ENCODE results near the gene KLHL29.

Gene KLHL29

DNA sequence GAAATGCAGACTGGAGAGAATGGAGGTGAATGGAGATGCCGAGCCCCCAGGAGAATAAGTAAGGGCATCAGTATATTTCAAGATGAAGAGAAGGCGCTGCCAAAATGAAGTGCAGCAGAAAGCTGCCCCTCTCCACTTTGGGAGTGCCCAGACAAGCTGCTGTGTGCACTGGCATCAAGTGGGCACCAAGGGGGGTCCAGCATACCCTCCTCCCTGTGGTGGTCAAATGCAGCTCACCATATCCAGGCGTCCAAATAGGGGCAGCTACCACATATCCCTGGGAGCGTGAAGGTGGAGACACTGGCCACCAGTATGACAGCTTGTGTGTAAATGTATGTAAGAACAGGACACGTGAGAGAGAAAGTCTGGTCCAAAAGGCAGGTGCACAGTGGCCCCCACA, 236.6 kb downstream of the KLHL29 start:
- DNase-seq (no peak), ATAC-seq (no peak)
- Mint-ChIP-seq H3K27ac (no peak overlapping the region), H3K27me3 (no peaks in the 10 kb centered on the region), H3K4me1 (no peaks in the 10 kb centered on the region), H3K4me3 (no peak overlapping the region), H3K36me3 (ENCODE audit: low read depth) (no peaks in the 10 kb centered on the region), H3K9me3 (peaks cover 12% of the 10 kb centered on the region)

DNA sequence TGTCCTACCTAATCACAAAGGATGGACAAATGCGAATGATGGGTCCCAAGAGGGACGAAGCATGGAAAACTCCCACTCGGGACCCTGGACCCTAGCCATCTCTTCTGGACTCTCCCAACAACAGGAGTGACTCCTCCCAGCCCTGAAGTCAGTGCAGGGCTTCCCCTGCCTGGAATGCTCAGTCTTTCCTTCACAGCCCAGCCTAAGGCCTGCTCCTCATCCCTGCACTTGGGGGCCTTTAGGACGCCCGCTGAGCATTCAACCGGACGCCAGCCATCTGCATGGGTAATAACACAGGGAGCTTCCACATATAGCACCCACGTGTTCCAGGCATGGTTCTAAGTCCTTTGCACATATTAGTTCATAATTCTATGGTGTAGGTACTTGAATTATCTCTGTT, 237.5 kb downstream of the KLHL29 start:
- Mint-ChIP-seq H3K4me1 (no peaks in the 10 kb centered on the region), H3K36me3 (ENCODE audit: low read depth) (no peaks in the 10 kb centered on the region), H3K27me3 (no peaks in the 10 kb centered on the region), H3K4me3 (no peak overlapping the region), H3K9me3 (peaks cover 12% of the 10 kb centered on the region), H3K27ac (no peak overlapping the region)
- ATAC-seq (no peak), DNase-seq (no peak)

DNA sequence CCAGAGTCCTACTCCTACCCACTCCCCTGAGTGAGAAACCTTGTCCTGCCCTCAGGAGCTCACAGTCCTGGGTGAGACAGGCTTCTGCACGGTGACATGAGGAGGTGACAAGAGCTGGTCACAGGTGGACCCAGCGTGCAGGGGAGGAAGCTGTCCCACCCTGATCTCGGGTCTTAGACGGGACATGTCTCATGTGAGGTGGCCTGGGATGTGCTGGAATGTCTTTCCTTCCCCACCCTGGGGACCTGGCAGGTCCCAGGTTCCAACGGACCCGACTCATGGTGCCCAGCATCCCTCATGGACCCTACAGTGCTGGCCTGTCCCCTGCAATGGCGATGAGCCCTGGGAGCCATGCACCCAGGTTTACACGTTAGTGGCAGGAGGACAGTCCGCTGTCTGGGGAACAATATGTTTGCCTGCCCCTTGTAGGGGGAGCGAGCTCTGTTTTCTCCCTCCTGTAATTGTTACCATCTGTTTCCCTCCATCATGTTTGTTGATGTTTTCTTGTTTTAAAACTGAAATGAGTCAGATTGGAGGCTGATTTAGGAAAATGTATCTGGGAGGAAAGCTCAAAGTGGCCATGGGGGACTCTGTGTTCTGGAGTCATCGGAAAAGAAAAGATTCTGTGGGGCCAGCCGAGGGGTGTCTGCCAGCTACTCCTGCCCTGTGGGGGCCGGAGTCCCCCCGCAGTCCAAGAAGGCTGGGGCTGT, 238.1 kb downstream of the KLHL29 start:
- DNase-seq (no peak), ATAC-seq (no peak)
- H3K27me3 Mint-ChIP-seq, result no peaks in the 10 kb centered on the region
- H3K4me1 Mint-ChIP-seq, result no peaks in the 10 kb centered on the region
- no peaks in the 10 kb centered on the region for H3K36me3 Mint-ChIP-seq (ENCODE audit: low read depth)
- H3K9me3 Mint-ChIP-seq, result peaks cover 12% of the 10 kb centered on the region
- no peak overlapping the region for H3K4me3 Mint-ChIP-seq
- H3K27ac Mint-ChIP-seq, result no peak overlapping the region

DNA sequence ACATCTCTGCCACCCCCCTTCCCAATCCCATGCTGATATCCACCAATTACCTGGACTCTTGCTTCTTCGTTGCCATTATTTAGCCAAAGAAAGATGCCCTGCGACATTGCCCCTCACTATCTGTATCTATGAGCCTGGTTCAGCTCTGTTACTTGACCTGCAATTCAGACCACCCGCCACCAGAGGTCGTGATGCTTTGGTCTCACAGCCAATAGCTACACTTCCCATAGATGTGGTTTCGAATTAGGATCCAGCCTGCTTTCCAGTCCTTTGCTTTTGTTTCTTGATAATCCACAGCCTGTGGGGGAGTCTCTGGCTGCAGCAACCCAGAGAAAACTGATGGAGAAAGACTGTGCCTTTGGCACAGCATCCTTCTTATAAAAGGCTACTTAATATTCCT, 239.4 kb downstream of the KLHL29 start:
- peak; percentile 47 for DNase-seq
- Mint-ChIP-seq H3K27ac (no peak overlapping the region), H3K9me3 (peaks cover 12% of the 10 kb centered on the region), H3K4me1 (no peaks in the 10 kb centered on the region), H3K36me3 (ENCODE audit: low read depth) (no peaks in the 10 kb centered on the region), H3K4me3 (no peak overlapping the region), H3K27me3 (no peaks in the 10 kb centered on the region)
- no peak for ATAC-seq

DNA sequence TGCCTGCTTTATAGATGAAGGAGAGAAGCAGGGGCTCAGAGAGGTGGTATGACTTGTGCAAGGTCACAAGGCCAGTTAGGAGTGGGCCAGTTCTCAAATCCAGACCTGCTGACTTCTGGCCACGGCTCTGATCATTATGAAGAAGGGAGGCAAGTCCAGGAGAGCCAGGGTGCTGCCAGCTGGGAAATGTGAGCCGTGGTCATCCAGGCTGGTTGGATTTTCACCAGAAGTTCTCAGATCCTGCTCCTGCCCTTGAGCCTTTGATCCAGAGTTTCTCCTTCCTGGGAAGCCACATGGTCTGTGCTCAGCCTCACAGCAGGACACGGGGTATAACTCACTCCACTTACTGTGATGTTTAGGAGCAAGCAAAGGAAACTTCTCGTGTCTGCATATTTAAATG, 239.9 kb downstream of the KLHL29 start:
- ATAC-seq, result no peak
- H3K27ac Mint-ChIP-seq, result no peak overlapping the region
- no peak for DNase-seq
- H3K27me3 Mint-ChIP-seq, result no peaks in the 10 kb centered on the region
- H3K4me1 Mint-ChIP-seq, result no peaks in the 10 kb centered on the region
- H3K4me3 Mint-ChIP-seq, result no peak overlapping the region
- no peaks in the 10 kb centered on the region for H3K36me3 Mint-ChIP-seq (ENCODE audit: low read depth)
- peaks cover 12% of the 10 kb centered on the region for H3K9me3 Mint-ChIP-seq

DNA sequence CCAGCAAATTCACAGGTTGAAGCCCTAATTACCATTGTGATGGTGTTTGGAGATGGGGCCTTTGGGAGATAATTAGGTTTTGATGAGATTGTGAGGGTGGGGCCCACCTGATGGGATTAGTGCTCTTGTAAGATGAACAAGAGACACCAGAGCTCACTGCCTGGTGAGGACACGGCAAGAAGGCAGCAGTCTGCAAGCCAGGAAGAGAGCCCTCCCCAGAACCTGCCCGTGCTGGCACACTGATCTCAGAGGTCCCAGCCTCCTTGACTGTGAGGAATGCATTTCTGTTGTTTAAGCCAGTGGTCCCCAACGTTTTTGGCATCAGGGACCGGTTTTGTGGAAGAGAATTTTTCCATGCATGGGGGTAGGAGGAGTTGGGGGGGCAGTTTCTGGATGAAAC, 240.7 kb downstream of the KLHL29 start:
- Mint-ChIP-seq H3K4me1 (no peaks in the 10 kb centered on the region), H3K27me3 (no peaks in the 10 kb centered on the region), H3K36me3 (ENCODE audit: low read depth) (no peaks in the 10 kb centered on the region), H3K4me3 (no peak overlapping the region), H3K27ac (no peak overlapping the region), H3K9me3 (peaks cover 12% of the 10 kb centered on the region)
- ATAC-seq (no peak), DNase-seq (no peak)

DNA sequence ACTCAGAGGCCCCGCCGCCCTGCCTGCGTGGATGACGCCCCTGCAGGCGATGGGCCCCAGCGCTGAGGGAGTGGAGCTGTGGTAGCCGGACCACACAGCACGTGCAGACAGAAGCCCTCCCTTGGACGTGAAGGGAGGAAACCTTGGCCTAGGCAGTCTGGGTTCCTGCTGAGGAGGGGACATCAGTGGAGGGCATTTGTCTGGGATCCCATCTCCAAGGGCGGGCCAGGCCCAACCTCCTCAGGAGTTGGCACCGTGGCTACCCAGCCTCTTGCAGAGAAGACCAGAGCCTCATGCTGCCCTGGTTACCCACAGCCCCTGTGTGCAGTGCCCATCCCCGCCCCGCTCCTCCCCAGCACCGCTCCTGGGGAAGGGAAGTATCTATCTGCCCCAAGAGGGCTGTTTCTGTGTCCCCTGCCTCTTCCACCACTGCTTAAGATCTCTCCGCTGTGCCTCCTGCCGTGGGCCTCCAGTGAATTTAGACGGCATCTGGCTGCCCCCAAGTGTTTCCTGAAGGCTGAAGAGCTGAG, 241.8 kb downstream of the KLHL29 start:
- no peaks in the 10 kb centered on the region for H3K36me3 Mint-ChIP-seq (ENCODE audit: low read depth)
- peaks cover 12% of the 10 kb centered on the region for H3K9me3 Mint-ChIP-seq
- no peak overlapping the region for H3K4me3 Mint-ChIP-seq
- no peak for DNase-seq
- no peak overlapping the region for H3K27ac Mint-ChIP-seq
- ATAC-seq, result no peak
- H3K27me3 Mint-ChIP-seq, result no peaks in the 10 kb centered on the region
- no peaks in the 10 kb centered on the region for H3K4me1 Mint-ChIP-seq

DNA sequence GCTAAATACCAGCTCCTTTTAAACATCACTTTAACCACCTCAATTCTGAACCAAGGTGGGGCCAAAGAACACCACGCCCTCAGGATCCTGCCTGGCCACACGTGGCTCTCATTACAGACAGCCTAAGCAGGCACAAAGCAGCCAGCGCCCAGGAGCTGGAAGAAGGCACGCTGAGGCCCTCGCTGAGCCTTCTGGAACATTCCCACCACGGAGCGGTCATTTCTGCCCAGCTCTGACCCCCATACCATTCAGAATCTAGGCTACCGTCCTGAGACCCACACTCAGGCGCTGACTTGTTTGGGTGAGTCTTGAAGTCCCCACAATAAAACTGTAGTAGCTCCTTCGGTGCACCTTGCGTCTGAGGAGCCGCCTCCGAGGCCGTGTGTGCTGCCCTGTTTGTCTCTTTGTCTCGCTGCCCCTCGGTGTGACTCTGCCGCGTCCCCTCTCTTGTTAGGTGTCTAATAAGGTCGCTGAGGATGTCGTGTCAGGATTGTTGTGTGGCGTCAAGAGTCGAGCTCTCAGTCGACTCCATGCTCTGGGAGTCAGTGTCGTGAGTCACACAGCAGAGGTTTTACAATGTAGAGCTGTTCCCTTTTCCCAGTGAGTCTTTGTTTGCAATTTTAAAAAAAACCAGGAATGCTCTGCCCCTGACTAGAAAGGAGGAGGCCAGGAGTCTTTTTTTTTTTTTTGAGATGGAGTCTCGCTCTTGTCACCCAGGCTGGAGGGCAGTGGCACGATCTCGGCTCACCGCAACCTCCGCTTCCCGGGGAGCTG, 242.4 kb downstream of the KLHL29 start:
- no peaks in the 10 kb centered on the region for H3K4me1 Mint-ChIP-seq

DNA sequence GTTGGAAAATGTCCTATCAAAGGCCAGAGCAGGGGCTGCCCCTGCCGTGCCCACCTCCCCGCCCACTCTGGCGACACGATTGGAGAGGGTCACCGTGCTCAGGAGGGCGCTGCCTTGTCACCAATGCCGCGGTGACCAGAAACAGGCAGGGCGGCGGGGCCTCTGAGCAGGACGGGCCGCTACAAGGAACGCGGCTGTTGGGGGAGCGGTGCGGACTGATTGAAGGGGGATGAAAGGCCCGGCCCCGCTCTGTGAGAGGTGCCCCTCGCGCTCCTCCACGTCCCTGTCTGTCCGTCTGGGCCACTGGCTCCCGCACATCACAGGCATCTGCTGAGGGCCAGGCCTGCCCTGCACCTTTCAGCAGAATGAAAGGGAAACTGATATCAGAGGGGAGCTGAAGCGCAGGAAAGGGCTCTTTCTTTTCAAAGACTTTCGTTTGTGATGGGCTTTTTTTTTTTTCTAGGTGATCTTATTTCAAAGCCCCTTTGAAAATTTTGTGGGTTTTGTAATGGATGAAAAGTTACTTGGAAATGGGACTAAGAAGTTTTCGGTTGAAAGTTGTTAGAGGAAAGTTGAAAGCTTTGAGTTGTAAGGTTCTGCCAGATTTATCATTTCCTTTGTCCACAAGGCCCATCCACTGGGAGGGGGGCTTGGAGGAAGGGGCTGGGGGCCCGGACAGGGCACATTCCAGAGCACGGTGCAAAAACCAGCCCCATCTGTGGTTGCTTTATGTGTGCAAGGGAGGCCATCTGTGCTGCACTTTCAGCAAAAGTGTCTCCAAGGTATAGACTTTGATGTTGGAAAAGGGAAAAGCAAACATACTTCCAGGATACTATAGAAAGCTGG, 244.2 kb downstream of the KLHL29 start:
- no peaks in the 10 kb centered on the region for H3K36me3 Mint-ChIP-seq (ENCODE audit: low read depth)
- H3K9me3 Mint-ChIP-seq, result peaks cover 3% of the 10 kb centered on the region
- DNase-seq (no peak), ATAC-seq (no peak)
- H3K4me3 Mint-ChIP-seq, result no peak overlapping the region
- no peaks in the 10 kb centered on the region for H3K27me3 Mint-ChIP-seq
- no peak overlapping the region for H3K27ac Mint-ChIP-seq
- no peaks in the 10 kb centered on the region for H3K4me1 Mint-ChIP-seq

More for the DNA sequence above, 242.4 kb downstream of the KLHL29 start:
- no peak overlapping the region for H3K4me3 Mint-ChIP-seq
- DNase-seq (no peak), ATAC-seq (no peak)
- no peaks in the 10 kb centered on the region for H3K27me3 Mint-ChIP-seq
- H3K9me3 Mint-ChIP-seq, result peaks cover 12% of the 10 kb centered on the region
- H3K27ac Mint-ChIP-seq, result no peak overlapping the region
- no peaks in the 10 kb centered on the region for H3K36me3 Mint-ChIP-seq (ENCODE audit: low read depth)

DNA sequence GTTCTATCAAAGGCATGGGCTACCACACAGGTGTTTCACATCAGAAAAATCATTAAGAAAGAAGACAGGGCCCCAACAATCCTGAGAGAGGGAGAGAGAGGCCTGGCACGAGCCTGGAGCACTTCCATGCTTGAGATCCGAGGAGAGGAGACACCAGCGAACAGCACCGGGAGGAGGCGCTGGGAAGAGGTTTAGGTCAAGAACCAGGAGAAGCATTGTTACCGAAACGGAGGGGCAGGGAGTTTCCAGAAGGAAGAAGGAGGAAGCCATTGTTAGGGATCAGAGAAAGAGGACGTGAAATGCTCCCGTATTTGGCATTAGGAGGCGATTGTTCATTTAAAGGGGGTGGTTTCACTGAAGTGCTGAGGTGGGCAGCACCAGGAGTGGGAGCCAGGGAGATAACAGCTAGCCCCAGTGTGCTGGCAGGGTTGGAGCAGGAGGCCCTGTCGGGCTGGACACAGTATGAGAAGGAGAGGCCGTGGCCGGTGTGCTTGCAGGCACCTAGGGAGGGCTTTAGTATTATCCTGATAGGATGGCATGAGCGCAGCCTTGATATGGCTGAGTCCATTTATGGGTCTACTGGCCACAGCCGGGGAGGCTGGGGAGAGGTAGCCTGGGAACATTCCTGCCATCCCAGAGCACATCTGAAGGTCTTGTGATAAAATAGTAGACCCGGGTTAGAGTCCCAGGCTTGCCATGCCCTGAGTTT, 244.9 kb downstream of the KLHL29 start:
- DNase-seq (no peak), ATAC-seq (no peak)
- no peaks in the 10 kb centered on the region for H3K9me3 Mint-ChIP-seq
- H3K27ac Mint-ChIP-seq, result no peak overlapping the region
- H3K4me3 Mint-ChIP-seq, result no peak overlapping the region
- H3K27me3 Mint-ChIP-seq, result no peaks in the 10 kb centered on the region
- no peaks in the 10 kb centered on the region for H3K36me3 Mint-ChIP-seq (ENCODE audit: low read depth)
- no peaks in the 10 kb centered on the region for H3K4me1 Mint-ChIP-seq

DNA sequence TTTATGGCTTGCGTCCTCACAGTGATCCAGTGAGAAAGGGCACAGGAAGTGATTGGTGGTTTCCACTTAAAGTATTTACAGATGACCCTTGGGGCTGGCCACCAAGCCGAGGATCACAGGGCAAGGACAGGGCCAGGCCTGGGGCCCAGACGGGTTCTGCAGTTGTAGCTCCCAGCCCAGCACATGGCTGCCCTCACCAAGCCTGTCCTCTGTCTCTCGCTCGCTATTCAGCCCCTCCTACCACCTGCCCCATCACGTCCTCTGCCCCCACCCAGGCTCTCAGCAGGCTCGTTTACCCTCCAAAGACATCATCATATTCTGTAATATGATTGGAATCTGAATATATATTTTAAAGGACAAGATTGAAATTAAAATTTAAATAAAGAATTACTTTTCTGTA, 246.0 kb downstream of the KLHL29 start:
- no peaks in the 10 kb centered on the region for H3K4me1 Mint-ChIP-seq
- H3K9me3 Mint-ChIP-seq, result no peaks in the 10 kb centered on the region
- ATAC-seq, result no peak
- H3K27ac Mint-ChIP-seq, result no peak overlapping the region
- no peaks in the 10 kb centered on the region for H3K27me3 Mint-ChIP-seq
- no peaks in the 10 kb centered on the region for H3K36me3 Mint-ChIP-seq (ENCODE audit: low read depth)
- no peak for DNase-seq
- no peak overlapping the region for H3K4me3 Mint-ChIP-seq

DNA sequence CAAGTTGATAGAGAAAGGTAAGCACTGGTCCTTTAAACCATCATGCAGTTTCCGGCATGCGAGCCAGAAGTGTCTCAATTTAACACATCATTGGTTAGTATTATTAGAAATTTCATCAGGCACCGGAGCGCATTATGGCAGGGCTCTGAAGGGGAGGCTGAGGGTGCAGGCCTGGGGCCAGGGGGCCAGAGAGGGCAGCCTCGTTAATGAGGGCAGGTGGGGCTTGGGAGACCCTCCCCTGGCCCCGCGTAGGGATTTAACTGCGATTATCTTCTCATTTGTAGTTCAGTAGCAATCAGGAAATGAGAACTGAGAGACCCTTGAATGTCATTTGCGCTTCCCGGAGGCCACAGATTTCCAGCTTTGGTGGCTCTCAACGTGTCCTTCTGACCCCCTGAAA, 246.4 kb downstream of the KLHL29 start:
- DNase-seq, result no peak
- no peaks in the 10 kb centered on the region for H3K4me1 Mint-ChIP-seq

DNA sequence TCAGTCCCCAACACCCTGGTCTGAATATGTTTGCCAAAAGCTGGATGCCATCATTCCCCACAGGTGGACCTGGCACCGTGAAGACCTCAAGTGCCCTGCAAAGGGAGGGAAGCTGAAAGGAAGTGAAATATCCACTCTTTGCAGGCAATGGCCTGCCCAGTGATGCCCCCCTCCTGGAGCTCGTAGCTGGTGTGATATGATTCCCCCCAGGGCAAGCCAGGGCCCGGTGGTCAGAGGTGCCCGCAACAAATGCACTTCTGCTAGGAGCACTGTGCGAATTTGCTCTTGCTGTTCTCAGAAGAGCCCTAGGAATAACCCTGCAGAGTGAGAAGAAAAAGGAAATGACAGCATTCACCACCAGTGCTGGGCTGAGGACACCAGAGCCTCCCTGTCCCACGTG, 247.4 kb downstream of the KLHL29 start:
- Mint-ChIP-seq H3K27me3 (no peaks in the 10 kb centered on the region), H3K4me3 (no peak overlapping the region), H3K27ac (no peak overlapping the region), H3K36me3 (ENCODE audit: low read depth) (no peaks in the 10 kb centered on the region), H3K9me3 (no peaks in the 10 kb centered on the region), H3K4me1 (no peaks in the 10 kb centered on the region)
- ATAC-seq (no peak), DNase-seq (no peak)

More for the DNA sequence above, 246.4 kb downstream of the KLHL29 start:
- no peak for ATAC-seq
- Mint-ChIP-seq H3K4me3 (no peak overlapping the region), H3K27me3 (no peaks in the 10 kb centered on the region), H3K27ac (no peak overlapping the region), H3K36me3 (ENCODE audit: low read depth) (no peaks in the 10 kb centered on the region), H3K9me3 (no peaks in the 10 kb centered on the region)

DNA sequence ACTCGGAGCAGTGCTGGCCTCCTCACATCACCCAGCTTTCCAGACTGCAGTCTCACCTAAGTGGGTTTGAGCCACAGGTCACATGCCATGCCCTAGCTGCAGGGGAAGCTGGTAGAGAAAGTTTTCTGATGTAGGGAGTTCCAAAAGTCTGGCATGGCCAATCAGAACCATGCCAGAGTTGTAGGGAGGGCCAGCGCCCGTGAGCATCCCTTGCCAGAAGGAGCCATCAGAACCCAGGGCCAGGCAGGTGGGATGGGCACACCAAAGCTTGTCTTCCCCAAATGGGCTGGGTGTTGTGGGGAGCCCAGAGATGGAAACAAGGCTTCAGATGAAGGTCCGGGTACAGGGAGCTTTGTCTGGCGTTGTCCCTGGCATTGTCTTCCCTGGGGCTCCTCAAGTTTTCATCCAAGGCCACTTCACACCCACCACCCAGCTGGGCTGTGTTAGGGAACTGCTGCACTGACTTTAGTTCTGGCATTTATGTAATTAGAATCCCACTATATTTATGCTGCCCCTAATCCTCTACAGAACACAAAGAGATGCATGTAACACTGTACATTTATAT, 247.9 kb downstream of the KLHL29 start:
- Mint-ChIP-seq H3K27ac (no peak overlapping the region), H3K4me1 (no peaks in the 10 kb centered on the region), H3K4me3 (no peak overlapping the region), H3K36me3 (ENCODE audit: low read depth) (no peaks in the 10 kb centered on the region), H3K9me3 (no peaks in the 10 kb centered on the region), H3K27me3 (no peaks in the 10 kb centered on the region)
- no peak for DNase-seq
- ATAC-seq, result no peak
